Upper lobe of left lung (tissue), 4 donors: ENCODE data around the gene CBY3.

ENCODE experiments used
- CTCF ChIP-seq, 6 experiments: fragments of 450-650 bp in 4 of 6; fragments of 200-600 bp in 2 of 6; sonication (generic) in 2 of 6; IDR thresholded peaks; one replicate each; pipeline ENCODE4 v1.5.1; 2016 to 2019; ENCODE audit warnings: antibody characterized with exemption in 6 of 6
- EP300 ChIP-seq, 4 donors: sonication (generic); formaldehyde crosslinking; IDR thresholded peaks; one replicate each; pipeline ENCODE4 v1.5.1; 2017; ENCODE audit warnings: antibody characterized with exemption in 4 of 4, control low read depth in 2 of 4
- POLR2A ChIP-seq, 4 donors: fragments of 450-650 bp; IDR thresholded peaks; one replicate each; pipeline ENCODE4 v1.5.1; 2016 to 2017; ENCODE audit warnings: antibody characterized with exemption in 4 of 4, mild to moderate bottlenecking in 2 of 4
- POLR2AphosphoS5 ChIP-seq, 2 donors: sonication (generic); formaldehyde crosslinking; IDR thresholded peaks; one replicate each; pipeline ENCODE4 v1.5.1; 2017; ENCODE audit warnings: antibody characterized with exemption in 2 of 2

- TF ChIP-seq CTCF (IDR thresholded peaks at IDR 0.05): no peak
- no peak for TF ChIP-seq POLR2A (IDR thresholded peaks at IDR 0.05)
- no peak for TF ChIP-seq EP300 (IDR thresholded peaks at IDR 0.05)
- no peak for TF ChIP-seq POLR2AphosphoS5 (IDR thresholded peaks at IDR 0.05)
Observed at GRCh38 chr5:179727106-179727505, 46.3 kb upstream of the CBY3 start.
